ENCODE results near the gene SYNCRIP.
A peak's percentile ranks its signal among the peaks of the same experiment; 100 is the strongest.

Gene SYNCRIP

GRCh38 chr6:85675030-85675819, 32.5 kb upstream of the SYNCRIP start:
- Histone ChIP-seq H3K9me2 (replicated peaks; ENCODE audit: low read depth, low read length) (no peaks in the 10 kb centered on the region), H3K4me1 (ENCODE audit: insufficient read depth, low read length, poor library complexity, severe bottlenecking) (peaks cover 42% of the 10 kb centered on the region), H4K20me1 (ENCODE audit: insufficient read depth, low read length, poor library complexity, severe bottlenecking) (peaks cover 71% of the 10 kb centered on the region), H2AFZ (ENCODE audit: low read length) (no peak overlapping the region), H3K4me3 (ENCODE audit: low read length, poor library complexity, severe bottlenecking) (peak overlapping the region; percentile 93), H3K4me2 (ENCODE audit: low read depth, low read length, poor library complexity, severe bottlenecking) (peak overlapping the region; percentile 95), H3K9me3 (ENCODE audit: insufficient read depth, low read depth, low read length) (no peaks in the 10 kb centered on the region), H3K9ac (ENCODE audit: low read depth, low read length, poor library complexity, severe bottlenecking) (peak overlapping the region; percentile 95), H3K27me3 (ENCODE audit: insufficient read depth, low read length, poor library complexity, severe bottlenecking) (no peaks in the 10 kb centered on the region), H3F3A (ENCODE audit: low read depth) (peaks cover 4% of the 10 kb centered on the region; the same call in 1 of the 2 replicates), H3K36me3 (ENCODE audit: insufficient read depth, low read length) (peaks cover 3% of the 10 kb centered on the region; the same call in 1 of the 2 replicates), H3K79me2 (ENCODE audit: insufficient read depth, low read length) (peaks cover 78% of the 10 kb centered on the region)
- TF ChIP-seq EZH2phosphoT487 (IDR thresholded peaks at IDR 0.05; ENCODE audit: borderline replicate concordance): no peak
- TF ChIP-seq CTCF (conservative IDR thresholded peaks at IDR 0.05; ENCODE audit: low read length): no peak

- Histone ChIP-seq H3K4me2 (ENCODE audit: low read depth, low read length, poor library complexity, severe bottlenecking) (peak overlapping the region; percentile 95), H3K9ac (ENCODE audit: low read depth, low read length, poor library complexity, severe bottlenecking) (peak overlapping the region; percentile 95), H3K9me3 (ENCODE audit: insufficient read depth, low read depth, low read length) (no peaks in the 10 kb centered on the region), H3F3A (ENCODE audit: low read depth) (peaks cover 7% of the 10 kb centered on the region; the same call in 1 of the 2 replicates), H3K27me3 (ENCODE audit: insufficient read depth, low read length, poor library complexity, severe bottlenecking) (no peaks in the 10 kb centered on the region), H3K4me3 (ENCODE audit: low read length, poor library complexity, severe bottlenecking) (peak overlapping the region; percentile 93), H3K79me2 (ENCODE audit: insufficient read depth, low read length) (peaks cover 72% of the 10 kb centered on the region), H3K36me3 (ENCODE audit: insufficient read depth, low read length) (peaks cover 3% of the 10 kb centered on the region; the same call in 1 of the 2 replicates), H3K9me2 (replicated peaks; ENCODE audit: low read depth, low read length) (no peaks in the 10 kb centered on the region), H2AFZ (ENCODE audit: low read length) (no peak overlapping the region), H3K4me1 (ENCODE audit: insufficient read depth, low read length, poor library complexity, severe bottlenecking) (peaks cover 36% of the 10 kb centered on the region), H4K20me1 (ENCODE audit: insufficient read depth, low read length, poor library complexity, severe bottlenecking) (peaks cover 75% of the 10 kb centered on the region)
- no peak for TF ChIP-seq CTCF (conservative IDR thresholded peaks at IDR 0.05; ENCODE audit: low read length)
Observed at GRCh38 chr6:85674604-85675003, 31.9 kb upstream of the SYNCRIP start.

GRCh38 chr6:85673198-85674139, 30.8 kb upstream of the SYNCRIP start:
- no peaks in the 10 kb centered on the region for H3K27me3 ChIP-seq (ENCODE audit: insufficient read depth, low read length, poor library complexity, severe bottlenecking)
- TF ChIP-seq CTCF (conservative IDR thresholded peaks at IDR 0.05; ENCODE audit: low read length) (no peak), EZH2phosphoT487 (IDR thresholded peaks at IDR 0.05; ENCODE audit: borderline replicate concordance) (no peak)
- H3K4me1 ChIP-seq (ENCODE audit: insufficient read depth, low read length, poor library complexity, severe bottlenecking): peaks cover 38% of the 10 kb centered on the region
- peaks cover 83% of the 10 kb centered on the region for H4K20me1 ChIP-seq (ENCODE audit: insufficient read depth, low read length, poor library complexity, severe bottlenecking)
- peaks cover 7% of the 10 kb centered on the region; the same call in 1 of the 2 replicates for H3F3A ChIP-seq (ENCODE audit: low read depth)
- no peaks in the 10 kb centered on the region for H3K9me3 ChIP-seq (ENCODE audit: insufficient read depth, low read depth, low read length)
- H3K9ac ChIP-seq (ENCODE audit: low read depth, low read length, poor library complexity, severe bottlenecking): peak overlapping the region; percentile 95
- peaks cover 67% of the 10 kb centered on the region for H3K79me2 ChIP-seq (ENCODE audit: insufficient read depth, low read length)
- peaks cover 3% of the 10 kb centered on the region; the same call in 1 of the 2 replicates for H3K36me3 ChIP-seq (ENCODE audit: insufficient read depth, low read length)
- peak overlapping the region; percentile 93 for H3K4me3 ChIP-seq (ENCODE audit: low read length, poor library complexity, severe bottlenecking)
- no peak overlapping the region for H2AFZ ChIP-seq (ENCODE audit: low read length)
- no peaks in the 10 kb centered on the region for H3K9me2 ChIP-seq (replicated peaks; ENCODE audit: low read depth, low read length)
- peak overlapping the region; percentile 95 for H3K4me2 ChIP-seq (ENCODE audit: low read depth, low read length, poor library complexity, severe bottlenecking)
